ENCODE data around the gene CCL24.
"Not testable (repeated sequence)": the region's sequence is repeated elsewhere in the genome, so short reads cannot be mapped to it uniquely, and the experiment has no call there.

The CCL24 gene

DNA sequence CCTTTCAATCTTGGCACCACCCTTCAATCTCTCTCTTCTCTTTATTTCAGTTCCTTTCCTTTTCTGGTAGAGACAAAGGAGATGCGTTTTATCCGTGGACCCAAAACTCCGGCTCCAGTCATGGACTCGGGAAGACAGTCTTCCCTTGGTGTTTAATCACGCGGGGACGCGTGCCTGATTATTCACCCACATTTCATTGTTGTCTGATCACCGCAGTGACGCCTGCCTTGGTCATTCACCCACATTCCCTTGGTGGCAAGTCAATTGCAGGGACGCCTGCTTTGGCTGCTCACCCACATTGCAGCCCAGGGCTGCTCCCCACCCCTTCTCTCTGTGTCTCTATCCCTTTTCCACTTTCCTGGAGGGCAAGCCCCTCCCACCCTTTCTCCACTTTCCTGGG is 34.1 kb downstream of the CCL24 start:
- not testable (repeated sequence) for DNase-seq

DNA sequence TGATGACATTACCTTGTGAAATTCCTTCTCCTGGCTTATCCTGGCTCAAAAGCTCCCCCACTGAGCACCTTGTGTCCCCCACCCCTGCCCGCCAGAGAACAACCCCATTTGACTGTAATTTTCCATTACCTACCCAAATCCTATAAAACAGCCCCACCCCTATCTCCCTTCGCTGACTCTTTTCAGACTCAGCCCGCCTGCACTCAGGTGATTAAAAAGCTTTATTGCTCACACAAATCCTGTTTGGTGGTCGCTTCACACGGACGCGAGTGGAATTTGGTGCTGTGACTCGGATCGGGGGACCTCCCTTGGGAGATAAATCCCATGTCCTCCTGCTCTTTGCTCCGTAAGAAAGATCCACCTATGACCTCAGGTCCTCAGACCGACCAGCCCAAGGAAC is 34.6 kb downstream of the CCL24 start:
- DNase-seq = not testable (repeated sequence)

DNA sequence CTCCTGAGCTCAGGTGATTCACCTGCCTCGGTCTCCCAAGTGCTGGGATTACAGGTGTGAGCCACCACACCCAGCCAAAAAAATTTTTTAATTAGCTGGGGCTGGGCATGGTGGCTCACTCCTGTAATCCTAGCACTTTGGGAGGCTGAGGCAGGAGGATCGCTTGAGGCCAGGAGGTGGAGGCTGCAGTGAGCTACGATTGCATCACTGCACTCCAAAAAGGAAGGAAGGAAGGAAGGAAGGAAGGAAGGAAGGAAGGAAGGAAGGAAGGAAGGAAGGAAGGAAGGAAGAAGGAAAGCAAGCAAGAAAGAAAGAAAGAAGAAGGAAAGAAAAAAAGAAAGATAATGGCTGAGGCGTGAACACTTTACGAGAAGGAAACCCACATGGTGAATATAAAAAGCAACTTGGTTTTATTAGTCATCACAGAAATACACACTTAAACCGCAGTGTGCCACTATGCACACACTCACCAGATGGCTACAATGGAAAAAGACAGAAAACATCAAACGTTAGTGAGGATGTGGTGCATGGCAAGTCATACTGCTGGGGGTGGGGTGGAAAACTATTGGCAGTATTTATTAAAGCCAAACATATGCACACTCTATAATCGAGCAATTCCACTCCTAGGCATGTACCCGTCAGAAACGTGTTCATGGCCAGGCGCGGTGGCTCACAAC is 37.2 kb downstream of the CCL24 start:
- DNase-seq = peak; percentile 46

DNA sequence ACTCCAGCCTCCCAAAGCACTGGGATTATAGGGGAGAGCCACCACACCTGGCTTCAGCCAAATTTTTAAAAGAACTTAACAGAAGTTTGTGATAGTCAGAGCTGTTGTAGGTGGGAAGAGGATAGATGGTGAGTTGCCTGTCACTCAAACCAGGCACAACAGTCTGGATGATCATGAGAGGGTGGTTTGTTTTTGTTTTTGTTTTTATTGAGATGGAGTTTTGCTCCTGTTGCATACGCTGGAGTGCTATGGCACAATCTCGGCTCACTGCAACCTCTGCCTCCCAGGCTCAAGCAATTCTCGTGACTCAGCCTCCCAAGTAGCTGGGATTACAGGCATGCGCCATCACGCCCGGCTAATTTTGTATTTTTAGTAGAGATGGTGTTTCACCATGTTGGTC is 39.6 kb downstream of the CCL24 start:
- DNase-seq = not testable (repeated sequence)

DNA sequence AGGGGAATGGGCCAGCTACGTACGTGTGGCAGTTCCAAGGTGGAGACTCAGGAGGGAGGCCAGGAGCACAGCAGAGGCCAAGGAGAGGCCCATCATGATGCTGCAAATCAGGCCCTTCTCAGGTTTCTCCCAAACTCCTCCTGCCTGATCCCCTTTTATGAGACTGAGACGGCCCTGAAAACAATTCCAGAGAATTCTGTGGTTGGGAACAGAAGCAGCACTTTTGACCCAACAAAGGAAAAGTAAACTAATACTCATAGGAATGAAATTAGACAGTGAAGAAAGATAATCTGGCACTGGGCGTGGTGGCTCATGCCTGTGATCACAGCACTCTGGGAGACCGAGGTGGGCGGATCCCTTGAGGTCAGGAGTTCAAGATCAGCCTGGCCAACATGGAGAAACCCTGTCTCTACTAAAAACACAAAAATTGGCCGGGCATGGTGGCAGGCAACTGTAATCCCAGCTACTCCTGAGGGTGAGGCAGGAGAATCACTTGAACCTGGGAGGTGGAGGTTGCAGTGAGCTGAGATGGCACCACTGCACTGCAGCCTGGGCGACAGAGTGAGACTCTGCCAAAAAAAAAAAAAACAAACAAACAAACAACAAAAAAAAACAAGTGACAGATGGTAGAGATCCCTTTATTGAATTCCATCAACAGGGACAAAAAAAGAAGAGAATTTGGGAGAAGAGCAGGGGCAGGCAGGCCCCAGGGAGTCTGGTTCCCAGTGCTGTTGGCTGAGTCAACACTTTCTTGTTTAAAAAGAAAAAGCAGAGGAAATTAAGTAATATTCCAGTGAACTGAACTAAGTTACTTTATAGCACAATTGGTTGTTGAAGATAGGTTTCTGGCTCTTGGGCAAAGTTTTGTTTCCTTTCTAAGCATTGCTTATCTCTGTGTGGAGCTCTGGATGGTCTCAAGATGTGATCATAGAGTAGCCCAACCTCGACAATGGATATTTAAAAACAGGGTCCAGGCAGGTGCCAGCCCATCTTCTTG is 41.2 kb downstream of the CCL24 start, which contains the start of gene CCL26:
TSS of gene CCL26 (minus strand) at position 131 of the 997 bp plus-strand sequence. CDS start at position 96, 35 bp downstream.
- DNase-seq = no peak

DNA sequence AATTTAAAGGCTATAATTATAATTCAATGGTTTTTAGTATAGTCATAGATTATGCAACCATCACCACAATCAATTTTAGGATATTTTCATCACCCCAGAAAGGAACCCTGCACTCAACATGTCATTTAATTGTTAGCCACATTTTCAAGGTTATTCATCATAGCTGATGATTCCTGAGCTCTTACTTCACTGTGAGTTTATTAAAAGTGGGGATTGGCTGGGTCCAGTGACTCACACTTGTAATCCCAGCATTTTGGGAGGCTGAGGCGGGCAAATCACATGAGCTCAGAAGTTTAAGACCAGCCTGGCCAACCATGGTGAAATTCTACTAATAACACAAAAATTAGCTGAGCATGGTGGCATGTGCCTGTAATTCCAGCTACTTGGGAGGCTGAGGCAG is 42.4 kb downstream of the CCL24 start:
- no peak for DNase-seq

DNA sequence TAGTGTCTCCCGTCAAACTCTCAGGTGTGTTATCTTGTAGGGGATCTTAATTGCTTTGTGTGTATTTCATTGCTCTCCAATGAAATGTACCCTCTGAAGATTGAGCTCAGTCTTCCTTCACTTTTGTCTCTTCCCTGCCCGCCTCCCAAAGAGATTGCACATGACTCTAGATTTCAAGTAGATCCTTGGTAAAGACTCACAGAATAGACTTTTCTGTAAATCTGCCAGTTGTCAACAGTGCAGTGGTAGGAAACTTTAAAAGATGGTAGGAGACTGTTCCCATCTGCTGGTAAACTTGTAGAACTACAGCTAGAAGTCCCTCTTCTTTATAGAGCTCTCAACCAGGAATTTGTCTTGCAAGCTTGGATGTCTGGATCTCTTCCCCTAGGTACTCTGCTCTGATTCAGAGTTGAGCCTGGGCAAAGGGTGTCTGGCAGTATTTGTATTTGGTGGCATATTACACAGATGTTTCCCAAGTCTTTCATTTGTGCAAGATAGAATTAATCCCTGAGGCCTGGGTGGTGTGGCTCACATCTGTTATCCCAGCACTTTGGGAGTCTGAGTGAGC is 51.2 kb downstream of the CCL24 start:
- no peak for DNase-seq

DNA sequence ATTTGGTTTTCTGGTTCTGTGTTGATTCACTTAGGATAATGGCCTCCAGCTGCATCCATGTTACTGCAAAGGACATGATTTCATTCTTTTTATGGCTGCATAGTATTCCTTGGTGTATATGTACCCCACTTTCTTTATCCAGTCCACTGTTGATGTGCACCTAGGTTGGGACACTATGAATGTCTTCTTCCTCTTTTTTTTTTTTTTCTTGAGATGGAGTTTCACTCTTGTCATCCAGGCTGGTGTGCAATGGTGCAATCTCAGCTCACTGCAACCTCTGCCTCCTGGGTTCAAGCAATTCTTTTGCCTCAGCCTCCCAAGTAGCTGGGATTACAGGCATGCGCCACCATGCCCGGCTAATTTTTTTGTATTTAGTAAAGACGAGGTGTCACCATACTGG is 51.8 kb downstream of the CCL24 start:
- not testable (repeated sequence) for DNase-seq
